HCT116 (cell line): Measurements from ENCODE around the gene CHL1. TPM values are rescaled to one million over a fixed set of nuclear protein-coding genes. Genes with fewer than 3 reads are reported as not detected.

Experiments used
- ATAC-seq: fragments of 200-7000 bp; cut with Tn5 transposase; 2 replicates; pipeline ENCODE4 v1.9.1; 2020; ENCODE audit warnings: mild to moderate bottlenecking, moderate library complexity
- BruUV-seq: library from RNA; stranded (reverse); fragments of 400-500 nt; replicated peaks from 2 replicates; lab custom pipeline; 2021; lab: Mats Ljungman, UMichigan
- CTCF ChIA-PET: fragments of 300-600 bp; sonication (Branson Sonifier 250); formaldehyde crosslinking; loops from one replicate; lab custom pipeline; 2021; ENCODE audit warnings: antibody characterized with exemption; lab: Charles Lee
- POLR2A ChIA-PET: fragments of 300-600, 350-600 bp; sonication (Branson Sonifier 250); formaldehyde crosslinking; loops from one replicate; lab custom pipeline; 2021; ENCODE audit warnings: antibody characterized with exemption; lab: Charles Lee
- RAD21 ChIA-PET, 2 experiments: fragments of 300-600 bp; sonication (Branson Sonifier 250); formaldehyde crosslinking; loops; one replicate each; lab custom pipeline; 2023; ENCODE audit warnings: low total read pairs in 2 of 2; ENCODE audit not compliant: uncharacterized antibody in 2 of 2, unreplicated experiment in 2 of 2, low non-redundant PET in 1 of 2; lab: Charles Lee
- DNase-seq: peaks from one replicate; pipeline ENCODE4 v3.0.0-alpha.2; 2010; ENCODE audit warnings: low read depth, low spot score
- H2AFZ ChIP-seq: fragments of 200-600 bp; shearing (Covaris generic), sonication (generic); 2 replicates; pipeline ENCODE4 v1.6.1; 2017; ENCODE audit warnings: low read depth, mixed run types, mixed read lengths, antibody characterized with exemption, low read length; ENCODE audit not compliant: poor library complexity, severe bottlenecking
- H3K27ac ChIP-seq: 2 replicates; pipeline ENCODE4 v1.5.1; 2012; ENCODE audit warnings: low read depth, low read length
- H3K27me3 ChIP-seq: fragments of 200-600 bp; sonication (generic); 2 replicates; pipeline ENCODE4 v1.6.1; 2016; ENCODE audit warnings: mixed run types, low read length, mixed read lengths; ENCODE audit not compliant: insufficient read depth
- H3K36me3 ChIP-seq, 2 experiments: fragments of 200-500 bp in 1 of 2; fragments of 200-600 bp in 1 of 2; sonication (Bioruptor generic) in 1 of 2; sonication (generic) in 1 of 2; 2 replicates each; pipeline versions ENCODE4 v1.5.1 to v1.6.1; 2014 to 2016; ENCODE audit warnings: low read length in 2 of 2, inconsistent platforms in 1 of 2, mixed read lengths in 1 of 2, mixed run types in 1 of 2; ENCODE audit not compliant: insufficient read depth in 2 of 2, control insufficient read depth in 1 of 2
- H3K4me1 ChIP-seq, 2 experiments: fragments of 200-600 bp in 1 of 2; sonication (generic) in 1 of 2; 2 replicates each; pipeline versions ENCODE4 v1.5.1 to v1.6.1; 2012 to 2017; ENCODE audit warnings: low read length in 2 of 2, inconsistent platforms in 1 of 2, mild to moderate bottlenecking in 1 of 2, mixed read lengths in 1 of 2, mixed run types in 1 of 2, moderate library complexity in 1 of 2; ENCODE audit not compliant: insufficient read depth in 2 of 2, control insufficient read depth in 1 of 2
- H3K4me2 ChIP-seq: fragments of 200-600 bp; sonication (generic); 2 replicates; pipeline ENCODE4 v1.6.1; 2017; ENCODE audit warnings: mixed run types, low read length, mixed read lengths
- H3K4me3 ChIP-seq, 2 experiments: fragments of 200-600 bp in 1 of 2; sonication (generic) in 1 of 2; replicated peaks in 1 of 2; 2 replicates each; pipeline ENCODE4 v1.5.1; 2011 to 2016; ENCODE audit warnings: low read length in 2 of 2, control low read depth in 1 of 2, low read depth in 1 of 2, mild to moderate bottlenecking in 1 of 2, mixed read lengths in 1 of 2, mixed run types in 1 of 2
- H3K79me2 ChIP-seq: fragments of 200-600 bp; sonication (generic); 2 replicates; pipeline ENCODE4 v1.6.1; 2017; ENCODE audit warnings: mild to moderate bottlenecking, mixed run types, low read length, moderate library complexity, mixed read lengths; ENCODE audit not compliant: insufficient read depth
- H3K9ac ChIP-seq: fragments of 200-600 bp; sonication (generic); 2 replicates; pipeline ENCODE4 v1.6.1; 2016; ENCODE audit warnings: low read length, mixed read lengths
- H3K9me2 ChIP-seq: fragments of 200-600 bp; sonication (generic), shearing (Covaris generic); 2 replicates; pipeline ENCODE4 v1.6.1; 2017; ENCODE audit warnings: mixed run types, mild to moderate bottlenecking, moderate library complexity; ENCODE audit not compliant: insufficient read depth
- H3K9me3 ChIP-seq, 2 experiments: fragments of 200-500 bp in 1 of 2; fragments of 200-600 bp in 1 of 2; sonication (Bioruptor generic) in 1 of 2; sonication (generic) in 1 of 2; 2 replicates each; pipeline ENCODE4 v1.6.1; 2014 to 2017; ENCODE audit warnings: low read length in 2 of 2, mixed read lengths in 2 of 2, inconsistent platforms in 1 of 2, low read depth in 1 of 2, mild to moderate bottlenecking in 1 of 2, mixed run types in 1 of 2, moderate library complexity in 1 of 2; ENCODE audit not compliant: control insufficient read depth in 1 of 2, insufficient read depth in 1 of 2
- H4K20me1 ChIP-seq: fragments of 200-600 bp; sonication (generic), shearing (Covaris generic); 2 replicates; pipeline ENCODE4 v1.6.1; 2017; ENCODE audit warnings: mixed run types, mild to moderate bottlenecking, moderate library complexity; ENCODE audit not compliant: insufficient read depth
- ATF3 ChIP-seq: IDR thresholded peaks from 2 replicates; pipeline ENCODE4 v1.6.1; 2012
- EGR1 ChIP-seq: IDR thresholded peaks from 2 replicates; pipeline ENCODE4 v1.6.1; 2012; ENCODE audit warnings: low read depth
- FOSL1 ChIP-seq: IDR thresholded peaks from 2 replicates; pipeline ENCODE4 v1.6.1; 2012; ENCODE audit warnings: low read depth
- MAX ChIP-seq: IDR thresholded peaks from 2 replicates; pipeline ENCODE4 v1.6.1; 2012
- POLR2AphosphoS5 ChIP-seq: IDR thresholded peaks from 2 replicates; pipeline ENCODE4 v1.6.1; 2011; ENCODE audit warnings: mild to moderate bottlenecking, low read depth, low read length, moderate library complexity
- SIN3A ChIP-seq: IDR thresholded peaks from 2 replicates; pipeline ENCODE4 v1.6.1; 2012; ENCODE audit warnings: low read depth
- YY1 ChIP-seq: IDR thresholded peaks from 2 replicates; pipeline ENCODE4 v1.6.1; 2011; ENCODE audit warnings: low read length, low read depth, moderate library complexity, mild to moderate bottlenecking; ENCODE audit not compliant: insufficient replicate concordance; ENCODE audit errors: extremely low read depth
- ZBTB33 ChIP-seq: IDR thresholded peaks from 2 replicates; pipeline ENCODE4 v1.6.1; 2011; ENCODE audit warnings: mild to moderate bottlenecking, low read length, moderate library complexity; ENCODE audit not compliant: insufficient replicate concordance; ENCODE audit errors: extremely low read depth
- intact Hi-C: fragments of 100-400 bp; cut with micrococcal nuclease; formaldehyde crosslinking; loops from 2 replicates; pipeline ENCODE4 v1.10.0; 2022
- total RNA-seq: library from RNA; stranded (reverse); gene quantifications from one replicate; pipeline ENCODE4 v1.2.1, GENCODE V29; 2021; ENCODE audit not compliant: unreplicated experiment

CHL1 gene
- total RNA-seq, 1 experiment from 2014 or later, result not detected

GRCh38 chr3:353191-353739 is 156.7 kb downstream of the CHL1 start:
- RAD21 ChIA-PET, result no interaction called here
- no TSS peak for BruUV-seq
- Histone ChIP-seq H3K27ac (no peak overlapping the region), H4K20me1 (no peaks in the 10 kb centered on the region), H3K79me2 (no peaks in the 10 kb centered on the region), H3K9me3 (peaks cover 3 to 5% of the 10 kb centered on the region in 2 experiments; a peak in 2 of 4 replicates)
- no peak for ATAC-seq
- no peak for DNase-seq
- TF ChIP-seq SIN3A (no peak), EGR1 (no peak), YY1 (no peak), ATF3 (no peak), POLR2AphosphoS5 (no peak), FOSL1 (no peak), ZBTB33 (no peak), MAX (no peak)
- TF ChIP-seq, all 23 proteins: peak for 0
- Histone ChIP-seq H3K4me1 (no peaks in the 10 kb centered on the region), H2AFZ (no peak overlapping the region), H3K9ac (no peak overlapping the region), H3K9me2 (no peaks in the 10 kb centered on the region), H3K4me3 (no peak overlapping the region), H3K27me3 (no peaks in the 10 kb centered on the region), H3K4me2 (no peak overlapping the region), H3K36me3 (no peaks in the 10 kb centered on the region)
- ChIA-PET CTCF (no interaction called here), POLR2A (no interaction called here)
- intact Hi-C loops, result no loop called here
